ENCODE results near the gene KIAA1614.

KIAA1614 gene, protein sequence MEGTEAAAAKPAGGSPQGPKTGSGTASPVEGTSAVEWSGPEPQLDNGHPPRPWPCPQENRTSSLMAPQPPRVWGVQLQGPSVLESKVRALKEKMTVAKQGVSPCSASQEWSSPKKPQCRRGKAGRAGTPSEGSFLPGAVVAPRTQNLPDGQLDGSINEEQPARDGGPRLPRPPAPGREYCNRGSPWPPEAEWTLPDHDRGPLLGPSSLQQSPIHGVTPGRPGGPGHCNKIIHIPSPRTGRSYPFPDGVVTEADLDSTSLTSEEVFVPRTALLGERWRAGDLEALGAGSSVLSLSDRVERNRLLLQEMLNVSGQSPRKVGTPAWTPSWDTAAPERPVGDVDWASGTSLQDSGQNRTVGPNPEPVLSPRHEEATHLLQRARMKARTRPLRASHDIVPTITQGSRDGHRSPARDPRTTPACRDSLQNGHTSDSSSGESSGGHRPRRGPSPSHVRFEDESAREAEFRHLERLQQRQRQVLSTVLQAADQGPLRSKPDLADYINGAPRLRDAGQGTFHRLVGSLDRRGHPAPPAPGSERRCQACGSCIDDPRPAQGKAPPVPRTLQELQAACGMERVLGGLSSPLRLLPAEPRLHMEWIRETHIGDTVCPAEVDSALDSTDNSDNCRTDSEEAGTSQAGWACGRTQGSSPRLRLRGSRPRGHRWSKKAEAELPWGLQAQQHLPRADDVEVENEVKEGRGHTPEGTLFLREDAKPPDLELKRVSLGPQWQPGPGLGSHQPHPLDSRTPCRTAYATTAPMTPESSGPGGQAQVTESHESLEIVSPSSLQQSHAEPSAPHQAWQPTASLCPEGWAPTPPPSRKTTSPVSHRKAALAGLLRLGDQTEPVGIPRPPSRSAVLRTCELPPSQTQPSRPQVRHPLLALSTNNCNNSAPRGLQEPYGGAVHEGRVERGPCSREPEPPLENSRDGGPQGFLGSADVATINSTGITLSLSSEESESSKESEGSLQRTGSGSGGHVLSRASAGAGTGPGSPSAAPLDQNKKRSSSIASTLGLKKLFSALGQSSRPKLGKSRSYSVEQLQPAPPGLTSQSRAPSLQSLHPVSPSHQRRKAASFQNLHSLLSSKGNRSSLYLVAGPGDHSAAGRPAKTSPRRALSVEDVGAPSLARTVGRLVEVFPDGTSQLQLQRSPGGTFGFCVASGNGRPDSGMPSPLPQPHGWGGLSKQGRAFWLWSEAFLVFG

GRCh38 chr1:180912801-180913565 lies at the start of gene KIAA1614:
KIAA1614 (plus strand) TSS chr1:180912897; CDS start chr1:180913244, 347 bp downstream.
- H3K9ac ChIP-seq (ENCODE audit: low read length), result peak within 1 kb of the TSS; percentile 74
- H3K36me3 ChIP-seq (ENCODE audit: insufficient read depth, low read length), result peaks cover 20% of the 10 kb centered on the region
- H3K27ac ChIP-seq (ENCODE audit: low read depth, low read length), result peak within 1 kb of the TSS; percentile 93
- no peaks in the 10 kb centered on the region for H3K27me3 ChIP-seq (ENCODE audit: control insufficient read depth in 1 of 2, insufficient read depth in 2 of 2, low read length in 2 of 2)
- H3K4me3 ChIP-seq (ENCODE audit: low read depth in 1 of 2, low read length in 2 of 2), result peak within 1 kb of the TSS; percentile 54 to 67
- H3K9me3 ChIP-seq (ENCODE audit: low read length), result no peaks in the 10 kb centered on the region
- peaks cover 13% of the 10 kb centered on the region for H3K4me1 ChIP-seq (ENCODE audit: insufficient read depth, low read length)

GRCh38 chr1:180863158-180863775 lies 49.4 kb upstream of the KIAA1614 start:
- Histone ChIP-seq H3K9ac (ENCODE audit: low read length) (no peak overlapping the region), H3K27ac (ENCODE audit: low read depth, low read length) (no peak overlapping the region), H3K4me1 (ENCODE audit: insufficient read depth, low read length) (no peaks in the 10 kb centered on the region), H3K36me3 (ENCODE audit: insufficient read depth, low read length) (peaks cover 3% of the 10 kb centered on the region), H3K9me3 (ENCODE audit: low read length) (no peaks in the 10 kb centered on the region), H3K27me3 (ENCODE audit: control insufficient read depth in 1 of 2, insufficient read depth in 2 of 2, low read length in 2 of 2) (no peaks in the 10 kb centered on the region), H3K4me3 (ENCODE audit: low read depth in 1 of 2, low read length in 2 of 2) (no peak overlapping the region)

GRCh38 chr1:180881806-180882509 lies 30.7 kb upstream of the KIAA1614 start:
- H3K27ac ChIP-seq (ENCODE audit: low read depth, low read length), result no peak overlapping the region
- no peaks in the 10 kb centered on the region for H3K9me3 ChIP-seq (ENCODE audit: low read length)
- H3K36me3 ChIP-seq (ENCODE audit: insufficient read depth, low read length), result peaks cover 12% of the 10 kb centered on the region
- H3K4me1 ChIP-seq (ENCODE audit: insufficient read depth, low read length), result no peaks in the 10 kb centered on the region
- H3K27me3 ChIP-seq (ENCODE audit: control insufficient read depth in 1 of 2, insufficient read depth in 2 of 2, low read length in 2 of 2), result no peaks in the 10 kb centered on the region
- no peak overlapping the region for H3K9ac ChIP-seq (ENCODE audit: low read length)
- H3K4me3 ChIP-seq (ENCODE audit: low read depth in 1 of 2, low read length in 2 of 2), result no peak overlapping the region

- Histone ChIP-seq H3K27me3 (ENCODE audit: control insufficient read depth in 1 of 2, insufficient read depth in 2 of 2, low read length in 2 of 2) (no peaks in the 10 kb centered on the region), H3K27ac (ENCODE audit: low read depth, low read length) (no peak overlapping the region), H3K4me3 (ENCODE audit: low read depth in 1 of 2, low read length in 2 of 2) (no peak overlapping the region), H3K9me3 (ENCODE audit: low read length) (no peaks in the 10 kb centered on the region), H3K4me1 (ENCODE audit: insufficient read depth, low read length) (no peaks in the 10 kb centered on the region), H3K9ac (ENCODE audit: low read length) (no peak overlapping the region), H3K36me3 (ENCODE audit: insufficient read depth, low read length) (no peaks in the 10 kb centered on the region)
These were observed 28.0 kb upstream of the KIAA1614 start for GRCh38 chr1:180884588-180885300.

DNA sequence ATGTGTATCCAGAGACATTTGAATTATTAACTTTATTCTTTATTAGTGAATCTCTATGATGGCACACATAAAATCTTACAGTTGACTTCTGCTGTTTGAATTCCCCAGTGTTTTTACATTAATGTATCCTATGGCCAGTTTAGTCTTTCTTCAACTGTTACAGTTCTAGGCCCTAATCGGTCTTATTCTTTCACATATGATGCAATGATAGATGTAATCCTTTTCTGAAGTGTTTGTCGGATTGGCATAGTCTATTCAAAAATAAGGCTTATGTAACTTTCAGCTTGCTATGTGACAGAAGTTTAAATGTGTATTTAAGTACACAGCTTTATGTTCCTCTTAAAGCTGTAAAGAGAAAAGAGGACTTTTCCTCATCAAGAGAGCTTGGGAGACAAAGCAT lies 26.4 kb upstream of the KIAA1614 start:
- Histone ChIP-seq H3K4me1 (ENCODE audit: insufficient read depth, low read length) (no peaks in the 10 kb centered on the region), H3K4me3 (ENCODE audit: low read depth in 1 of 2, low read length in 2 of 2) (no peak overlapping the region), H3K36me3 (ENCODE audit: insufficient read depth, low read length) (no peaks in the 10 kb centered on the region), H3K27ac (ENCODE audit: low read depth, low read length) (no peak overlapping the region), H3K9me3 (ENCODE audit: low read length) (no peaks in the 10 kb centered on the region), H3K9ac (ENCODE audit: low read length) (no peak overlapping the region), H3K27me3 (ENCODE audit: control insufficient read depth in 1 of 2, insufficient read depth in 2 of 2, low read length in 2 of 2) (no peaks in the 10 kb centered on the region)

DNA sequence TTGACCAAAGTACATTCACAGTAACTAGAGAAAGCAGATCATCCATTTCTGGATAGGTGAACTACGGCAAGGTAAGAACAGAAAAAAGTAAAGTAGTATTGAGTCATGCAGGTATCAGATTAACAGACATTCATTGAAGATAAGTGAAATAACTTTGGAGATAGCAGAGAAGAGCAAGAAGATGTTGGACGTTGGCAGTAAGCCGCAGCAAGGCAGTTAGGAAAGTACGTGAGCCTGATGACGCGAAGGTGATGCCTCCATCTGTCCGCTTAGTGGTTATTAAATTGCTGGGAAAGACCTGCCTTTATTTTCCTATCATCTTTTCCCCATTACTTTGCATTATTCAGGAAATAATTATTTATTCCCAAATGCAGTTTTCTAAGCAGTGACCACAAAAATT lies 24.9 kb upstream of the KIAA1614 start:
- H3K9me3 ChIP-seq (ENCODE audit: low read length), result no peaks in the 10 kb centered on the region
- no peak overlapping the region for H3K27ac ChIP-seq (ENCODE audit: low read depth, low read length)
- no peak overlapping the region for H3K9ac ChIP-seq (ENCODE audit: low read length)
- H3K4me1 ChIP-seq (ENCODE audit: insufficient read depth, low read length), result no peaks in the 10 kb centered on the region
- H3K36me3 ChIP-seq (ENCODE audit: insufficient read depth, low read length), result no peaks in the 10 kb centered on the region
- H3K27me3 ChIP-seq (ENCODE audit: control insufficient read depth in 1 of 2, insufficient read depth in 2 of 2, low read length in 2 of 2), result no peaks in the 10 kb centered on the region
- no peak overlapping the region for H3K4me3 ChIP-seq (ENCODE audit: low read depth in 1 of 2, low read length in 2 of 2)

DNA sequence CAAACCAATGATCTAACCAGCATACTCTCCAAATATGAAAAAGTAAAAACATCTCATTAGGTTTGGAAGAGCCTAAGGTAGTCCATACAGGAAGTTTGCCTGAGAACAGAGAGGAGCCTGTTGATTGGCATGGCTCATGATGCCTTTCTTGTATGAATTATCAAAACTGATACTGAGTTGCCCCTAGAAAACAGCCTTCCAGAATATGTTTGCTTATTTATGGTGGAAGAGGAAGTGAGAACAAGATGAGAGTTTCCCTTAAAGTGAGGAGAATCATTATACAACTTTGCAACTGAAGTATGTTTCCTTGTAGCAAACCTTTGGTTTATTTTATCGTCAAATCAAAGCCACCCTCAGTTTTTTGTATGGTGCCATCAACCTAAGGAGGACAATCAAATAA lies 23.8 kb upstream of the KIAA1614 start:
- H3K9ac ChIP-seq (ENCODE audit: low read length), result no peak overlapping the region

GRCh38 chr1:180889325-180889724 lies 23.4 kb upstream of the KIAA1614 start:
- Histone ChIP-seq H3K27me3 (ENCODE audit: control insufficient read depth in 1 of 2, insufficient read depth in 2 of 2, low read length in 2 of 2) (no peaks in the 10 kb centered on the region), H3K9ac (ENCODE audit: low read length) (no peak overlapping the region), H3K4me1 (ENCODE audit: insufficient read depth, low read length) (no peaks in the 10 kb centered on the region), H3K4me3 (ENCODE audit: low read depth in 1 of 2, low read length in 2 of 2) (no peak overlapping the region), H3K9me3 (ENCODE audit: low read length) (no peaks in the 10 kb centered on the region), H3K36me3 (ENCODE audit: insufficient read depth, low read length) (no peaks in the 10 kb centered on the region), H3K27ac (ENCODE audit: low read depth, low read length) (no peak overlapping the region)

More for the DNA sequence above, 23.8 kb upstream of the KIAA1614 start:
- H3K36me3 ChIP-seq (ENCODE audit: insufficient read depth, low read length), result no peaks in the 10 kb centered on the region
- H3K4me3 ChIP-seq (ENCODE audit: low read depth in 1 of 2, low read length in 2 of 2), result no peak overlapping the region
- no peak overlapping the region for H3K27ac ChIP-seq (ENCODE audit: low read depth, low read length)
- H3K9me3 ChIP-seq (ENCODE audit: low read length), result no peaks in the 10 kb centered on the region
- H3K27me3 ChIP-seq (ENCODE audit: control insufficient read depth in 1 of 2, insufficient read depth in 2 of 2, low read length in 2 of 2), result no peaks in the 10 kb centered on the region
- H3K4me1 ChIP-seq (ENCODE audit: insufficient read depth, low read length), result no peaks in the 10 kb centered on the region

DNA sequence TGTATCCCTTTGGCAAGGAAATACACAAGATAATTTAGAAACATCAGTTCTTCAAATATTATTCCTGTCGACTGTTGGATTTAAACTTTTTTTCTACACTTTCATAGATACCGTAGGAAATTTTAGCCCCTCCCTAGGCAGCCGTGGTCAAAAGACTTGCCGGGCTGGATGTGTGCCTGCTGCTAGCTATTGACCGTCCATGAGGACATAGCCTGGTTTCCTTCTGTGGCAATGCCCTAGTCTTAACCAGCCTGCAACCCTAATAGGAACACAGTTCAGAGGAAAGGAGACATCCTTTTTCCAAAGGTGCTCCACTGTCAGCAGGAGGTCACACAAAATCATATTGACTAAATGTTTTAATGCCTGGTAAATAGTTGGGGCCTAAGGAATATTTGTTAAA lies 20.4 kb upstream of the KIAA1614 start:
- Histone ChIP-seq H3K9ac (ENCODE audit: low read length) (no peak overlapping the region), H3K27me3 (ENCODE audit: control insufficient read depth in 1 of 2, insufficient read depth in 2 of 2, low read length in 2 of 2) (no peaks in the 10 kb centered on the region), H3K4me1 (ENCODE audit: insufficient read depth, low read length) (no peaks in the 10 kb centered on the region), H3K36me3 (ENCODE audit: insufficient read depth, low read length) (no peaks in the 10 kb centered on the region), H3K9me3 (ENCODE audit: low read length) (no peaks in the 10 kb centered on the region), H3K4me3 (ENCODE audit: low read depth in 1 of 2, low read length in 2 of 2) (no peak overlapping the region), H3K27ac (ENCODE audit: low read depth, low read length) (no peak overlapping the region)

DNA sequence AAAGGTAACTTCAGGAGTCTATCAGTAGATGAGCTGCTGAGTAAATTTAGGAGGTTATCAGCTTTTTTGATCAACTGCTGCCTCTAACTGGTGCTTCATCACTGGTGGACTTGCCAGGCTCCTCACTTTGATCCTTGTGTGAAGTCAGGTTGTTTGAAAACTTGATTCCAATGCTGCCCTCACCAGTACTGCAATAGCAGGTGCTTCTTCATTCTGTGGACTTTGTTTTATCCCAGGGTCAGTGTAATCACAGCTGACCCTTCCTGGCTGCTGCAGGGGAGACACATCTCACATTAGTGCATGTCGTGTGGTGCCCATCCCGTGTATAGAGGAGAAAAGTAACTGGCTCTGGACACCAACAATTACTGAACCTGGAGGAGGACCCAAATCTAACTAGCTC lies 20.0 kb upstream of the KIAA1614 start:
- H3K4me3 ChIP-seq (ENCODE audit: low read depth in 1 of 2, low read length in 2 of 2), result no peak overlapping the region
- H3K27ac ChIP-seq (ENCODE audit: low read depth, low read length), result no peak overlapping the region
- no peak overlapping the region for H3K9ac ChIP-seq (ENCODE audit: low read length)

More for the DNA sequence above, 20.0 kb upstream of the KIAA1614 start:
- no peaks in the 10 kb centered on the region for H3K9me3 ChIP-seq (ENCODE audit: low read length)
- no peaks in the 10 kb centered on the region for H3K27me3 ChIP-seq (ENCODE audit: control insufficient read depth in 1 of 2, insufficient read depth in 2 of 2, low read length in 2 of 2)
- no peaks in the 10 kb centered on the region for H3K4me1 ChIP-seq (ENCODE audit: insufficient read depth, low read length)
- H3K36me3 ChIP-seq (ENCODE audit: insufficient read depth, low read length), result no peaks in the 10 kb centered on the region
